Skin of body (tissue), 3 donors: ENCODE measurements around the gene PHKA2. TPM values are rescaled to one million over a fixed set of nuclear protein-coding genes. Genes with fewer than 3 reads are reported as not detected.
"Not testable (repeated sequence)": the region's sequence is repeated elsewhere in the genome, so short reads cannot be mapped to it uniquely, and the experiment has no call there.

Source experiments
- DNase-seq: peaks from one replicate; lab custom pipeline; 2025; lab: John Stamatoyannopoulos, UW
- small RNA-seq: library from RNA; depleted of rRNA; stranded (forward); fragments of <200 nt; gene quantifications from one replicate; pipeline ENCODE3, GENCODE V24; 2014; ENCODE audit warnings: low replicate concordance
- total RNA-seq: library from RNA; depleted of rRNA; stranded (reverse); fragments of >200 nt; gene quantifications from one replicate; pipeline ENCODE4 v1.2.3, GENCODE V29; 2014

PHKA2 gene
- total RNA-seq, 1 donor from 2014 or later = 26.5 TPM

DNA sequence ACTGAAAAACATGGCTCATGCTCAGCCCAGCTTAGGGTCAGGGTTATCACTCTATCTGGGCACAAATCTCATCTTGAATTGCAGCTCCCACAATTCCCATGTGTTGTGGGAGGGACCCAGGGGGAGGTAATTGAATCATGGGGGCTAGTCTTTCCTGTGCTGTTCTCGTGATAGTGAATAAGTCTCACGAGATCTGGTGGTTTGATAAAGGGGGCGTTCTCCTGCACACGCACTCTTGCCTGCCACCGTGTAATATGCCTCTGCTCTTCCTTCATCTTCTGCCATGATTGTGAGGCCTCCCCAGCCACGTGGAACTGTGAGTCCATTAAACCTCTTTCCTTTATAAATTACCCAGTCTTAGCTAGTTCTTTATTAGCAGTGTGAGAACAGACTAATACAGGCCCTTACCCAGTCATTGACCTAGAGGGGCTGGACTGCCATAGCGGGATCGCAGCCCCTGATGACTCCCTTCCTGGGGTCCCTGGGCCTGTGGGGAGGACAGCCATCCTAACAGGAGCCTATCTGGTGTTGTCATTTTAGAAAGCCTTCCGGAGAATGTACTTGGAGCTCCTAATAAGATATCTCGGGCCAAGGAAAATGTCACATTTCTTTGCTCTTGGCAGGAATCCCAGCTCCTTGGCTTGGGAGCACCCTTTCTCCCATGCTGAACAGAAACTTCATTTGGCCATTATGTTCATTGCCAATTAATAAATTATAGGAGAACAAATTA, 112.6 kb downstream of the PHKA2 start:
- no peak for DNase-seq

DNA sequence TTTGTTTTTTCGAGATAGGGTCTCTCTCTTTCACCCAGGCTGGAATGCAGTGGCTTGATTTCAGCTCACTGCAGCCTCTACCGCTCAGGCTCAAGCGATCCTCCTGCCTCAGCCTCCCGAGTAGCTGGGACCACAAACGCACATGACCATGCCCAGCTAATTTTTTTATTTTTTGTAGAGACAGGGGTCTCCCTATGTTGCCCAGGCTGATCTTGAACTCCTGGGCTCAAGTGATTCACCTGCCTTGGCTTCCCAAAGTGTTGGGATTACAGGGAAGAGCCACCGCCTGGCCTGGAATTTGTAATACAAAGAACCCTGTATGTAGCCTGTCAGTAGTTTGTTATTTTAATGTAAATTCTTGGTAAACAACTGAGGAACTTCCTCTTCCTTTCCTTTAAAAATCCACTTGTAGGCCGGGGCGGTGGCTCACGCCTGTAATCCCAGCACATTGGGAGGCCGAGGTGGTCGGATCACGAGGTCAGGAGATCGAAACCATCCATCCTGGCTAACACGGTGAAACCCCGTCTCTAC, 119.5 kb downstream of the PHKA2 start:
- no peak for DNase-seq

DNA sequence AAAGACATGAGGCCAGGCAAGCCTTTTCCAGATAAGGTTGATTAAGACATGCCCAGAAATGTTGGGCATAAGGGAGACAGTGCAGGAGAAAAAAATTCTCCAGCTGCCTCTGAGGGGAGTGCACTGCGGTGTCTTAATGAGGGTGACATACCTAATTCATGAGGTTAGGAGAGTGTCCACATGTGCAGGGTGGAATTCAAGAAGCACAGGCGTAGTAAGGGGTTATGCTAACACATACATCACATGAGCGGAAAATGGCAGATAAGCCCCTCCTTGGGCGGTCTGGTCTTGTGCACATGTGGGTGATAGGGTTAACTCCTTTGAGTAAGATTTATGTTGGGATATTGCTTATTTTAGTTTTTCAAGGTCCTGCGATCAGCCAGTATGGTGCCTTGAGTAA, 122.4 kb downstream of the PHKA2 start:
- no peak for DNase-seq

DNA sequence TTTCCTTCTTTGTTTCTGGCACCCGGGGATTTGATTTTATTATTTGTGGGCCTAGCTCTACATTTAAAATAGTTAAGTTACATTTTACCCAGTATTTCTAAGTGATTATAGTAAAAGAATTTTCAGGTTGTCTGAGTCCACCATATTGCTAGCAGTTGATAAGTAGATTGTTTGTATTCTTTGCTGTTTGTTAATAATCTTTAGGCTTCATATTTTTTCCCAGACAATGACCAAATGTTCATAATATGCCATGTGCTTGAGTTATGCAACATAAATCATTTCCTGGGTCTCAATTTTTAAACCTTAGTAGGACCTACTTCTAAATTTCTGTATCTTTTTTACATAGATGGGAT, 127.3 kb downstream of the PHKA2 start:
- DNase-seq = no peak

DNA sequence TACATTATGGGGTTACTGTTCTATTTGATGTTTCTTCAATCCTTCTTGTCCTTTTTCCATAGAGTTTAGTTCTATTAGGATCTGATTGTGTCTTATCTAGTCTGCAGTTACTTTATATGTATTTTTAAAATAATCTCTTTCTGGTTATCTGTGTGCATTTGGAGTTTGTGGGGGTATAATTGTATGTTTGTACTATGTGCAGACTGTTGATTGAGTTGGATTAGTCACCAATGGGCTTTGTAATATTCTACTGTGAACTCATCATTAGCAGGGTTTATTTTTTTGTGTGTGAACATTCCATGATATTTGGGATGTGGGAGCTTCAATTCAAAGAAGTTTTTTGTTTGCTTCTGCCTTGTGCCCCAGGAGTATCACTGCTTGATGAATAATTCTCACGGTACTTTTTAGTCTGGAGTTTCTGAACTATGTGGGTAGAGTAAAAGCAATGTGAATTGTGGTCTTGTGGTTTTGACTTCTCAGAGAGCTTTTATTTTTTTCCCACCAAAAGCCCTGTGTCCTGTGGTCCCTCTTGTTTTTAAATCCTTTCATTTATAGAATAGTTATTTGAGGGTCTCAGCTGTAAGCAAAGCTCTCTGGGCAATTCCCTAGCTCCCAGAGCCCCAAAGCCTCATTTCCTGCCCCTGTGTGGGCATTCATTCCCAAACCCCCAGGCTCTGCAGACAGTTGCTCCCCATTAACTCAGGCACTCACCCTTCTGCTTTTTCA, 127.8 kb downstream of the PHKA2 start:
- DNase-seq = no peak

DNA sequence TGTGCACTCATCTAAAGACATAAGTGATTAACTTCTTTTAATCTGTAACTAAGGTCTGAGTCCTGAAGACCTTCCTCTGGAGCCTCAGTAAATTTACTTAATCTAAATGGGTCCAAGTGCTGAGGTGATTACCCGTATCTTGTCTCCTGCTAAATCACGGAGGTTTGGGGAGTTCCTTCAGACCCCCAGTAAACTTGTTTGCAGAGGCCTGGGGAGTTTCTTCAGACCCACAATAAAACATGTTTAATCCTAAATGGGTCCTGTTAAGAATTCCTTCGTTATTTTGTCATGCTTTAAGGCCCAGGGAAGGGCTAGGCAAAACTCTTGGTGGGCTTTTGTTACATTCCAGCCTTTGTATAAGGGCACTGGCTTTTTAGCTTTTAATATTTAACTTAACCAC, 136.0 kb downstream of the PHKA2 start:
- DNase-seq = not testable (repeated sequence)

Small RNA genes within 50 kb of the gene (small RNA-seq; reads per million reads assigned to genes)
- gene RN7SL48P = not detected

Other genes starting within 250 kb of the PHKA2 start
- gene ADGRG2, start 138.4 kb upstream of the PHKA2 start, total RNA-seq = 2.4 TPM